ENCODE measurements around the gene ALX3.

The ALX3 gene

GRCh38 chr1:110059133-110059863 is 11.2 kb downstream of the ALX3 start:
- no peak overlapping the region for H3K27ac ChIP-seq
- no peak for DNase-seq (ENCODE audit: low spot score)
- TF ChIP-seq CTCF (IDR thresholded peaks at IDR 0.05) = no peak

GRCh38 chr1:110058591-110058990 is 11.9 kb downstream of the ALX3 start:
- Histone ChIP-seq H3K27ac (no peak overlapping the region), H3K4me3 (no peak overlapping the region)
- TF ChIP-seq CTCF (IDR thresholded peaks at IDR 0.05) = no peak
- no peak for DNase-seq (ENCODE audit: low spot score)

More at GRCh38 chr1:110059133-110059863, 11.2 kb downstream of the ALX3 start:
- no peak overlapping the region for H3K4me3 ChIP-seq

GRCh38 chr1:110057963-110058518 is 12.4 kb downstream of the ALX3 start:
- Histone ChIP-seq H3K4me3 (no peak overlapping the region), H3K27ac (no peak overlapping the region)
- TF ChIP-seq CTCF (IDR thresholded peaks at IDR 0.05) = no peak
- no peak for DNase-seq (ENCODE audit: low spot score)

- Histone ChIP-seq H3K27ac (no peak overlapping the region), H3K4me3 (no peak overlapping the region)
- no peak for DNase-seq (ENCODE audit: low spot score)
- TF ChIP-seq CTCF (IDR thresholded peaks at IDR 0.05) = no peak
These were observed 13.7 kb downstream of the ALX3 start for GRCh38 chr1:110056776-110057175.

GRCh38 chr1:110056285-110056683 is 14.2 kb downstream of the ALX3 start:
- no peak overlapping the region for H3K4me3 ChIP-seq
- no peak for DNase-seq (ENCODE audit: low spot score)
- no peak overlapping the region for H3K27ac ChIP-seq
- TF ChIP-seq CTCF (IDR thresholded peaks at IDR 0.05) = no peak

GRCh38 chr1:110055493-110056284 is 14.8 kb downstream of the ALX3 start:
- Histone ChIP-seq H3K4me3 (no peak overlapping the region), H3K27ac (no peak overlapping the region)
- no peak for TF ChIP-seq CTCF (IDR thresholded peaks at IDR 0.05)
- DNase-seq (ENCODE audit: low spot score) = no peak
